Measurements from ENCODE around the gene CA5A. TPM values are rescaled to one million over a fixed set of nuclear protein-coding genes. Genes with fewer than 3 reads are reported as not detected.

The CA5A gene
- total and polyA plus RNA-seq, 2 of the 13 experiments (the other 11 are each of a cell fraction or from before 2014, with no cell fraction given): 66.8 to 106 TPM

GRCh38 chr16:87847467-87847784 is 88.9 kb downstream of the CA5A start (continued):
- TF ChIP-seq U2AF1 (optimal IDR thresholded peaks at IDR 0.05; ENCODE audit: low read depth, low read length) (no peak), ZBTB10 (CRISPR knock-in tag; IDR thresholded peaks at IDR 0.05; ENCODE audit: borderline replicate concordance) (no peak), IRF9 (CRISPR knock-in tag; IDR thresholded peaks at IDR 0.05; ENCODE audit: borderline replicate concordance) (peak; percentile 65), ELF3 (CRISPR knock-in tag; IDR thresholded peaks at IDR 0.05) (no peak), ZNF564 (CRISPR knock-in tag; IDR thresholded peaks at IDR 0.05) (no peak), ZNF512B (CRISPR knock-in tag; IDR thresholded peaks at IDR 0.05; ENCODE audit: borderline replicate concordance) (0 out of 2 replicates have a peak, but pooled peaks have one; percentile 27), ZNF24 (IDR thresholded peaks at IDR 0.05) (no peak), ZBTB40 (IDR thresholded peaks at IDR 0.05) (no peak), ZBTB40 (CRISPR knock-in tag; IDR thresholded peaks at IDR 0.05) (peak; percentile 5; the same call in 1 of the 2 replicates), HMGA1 (CRISPR knock-in tag; conservative IDR thresholded peaks at IDR 0.05) (no peak), ZSCAN5A (CRISPR knock-in tag; IDR thresholded peaks at IDR 0.05; ENCODE audit: borderline replicate concordance) (no peak), ZNF225 (CRISPR knock-in tag; IDR thresholded peaks at IDR 0.05) (peak; percentile 76; the same call in 1 of the 2 replicates)
